C1 segment of cervical spinal cord (tissue), 14 donors: ENCODE measurements around the gene DNMT3L.

ENCODE experiments used
- DNase-seq, 14 donors: peaks; one replicate each; lab custom pipeline; 2025; lab: John Stamatoyannopoulos, UW

The DNMT3L gene

GRCh38 chr21:44261675-44262295 lies at the start of gene DNMT3L:
Gene DNMT3L, minus strand, starts transcription at chr21:44261897. Its CDS starts 638 bp downstream, at chr21:44261259.
- DNase-seq, result no peak

DNA sequence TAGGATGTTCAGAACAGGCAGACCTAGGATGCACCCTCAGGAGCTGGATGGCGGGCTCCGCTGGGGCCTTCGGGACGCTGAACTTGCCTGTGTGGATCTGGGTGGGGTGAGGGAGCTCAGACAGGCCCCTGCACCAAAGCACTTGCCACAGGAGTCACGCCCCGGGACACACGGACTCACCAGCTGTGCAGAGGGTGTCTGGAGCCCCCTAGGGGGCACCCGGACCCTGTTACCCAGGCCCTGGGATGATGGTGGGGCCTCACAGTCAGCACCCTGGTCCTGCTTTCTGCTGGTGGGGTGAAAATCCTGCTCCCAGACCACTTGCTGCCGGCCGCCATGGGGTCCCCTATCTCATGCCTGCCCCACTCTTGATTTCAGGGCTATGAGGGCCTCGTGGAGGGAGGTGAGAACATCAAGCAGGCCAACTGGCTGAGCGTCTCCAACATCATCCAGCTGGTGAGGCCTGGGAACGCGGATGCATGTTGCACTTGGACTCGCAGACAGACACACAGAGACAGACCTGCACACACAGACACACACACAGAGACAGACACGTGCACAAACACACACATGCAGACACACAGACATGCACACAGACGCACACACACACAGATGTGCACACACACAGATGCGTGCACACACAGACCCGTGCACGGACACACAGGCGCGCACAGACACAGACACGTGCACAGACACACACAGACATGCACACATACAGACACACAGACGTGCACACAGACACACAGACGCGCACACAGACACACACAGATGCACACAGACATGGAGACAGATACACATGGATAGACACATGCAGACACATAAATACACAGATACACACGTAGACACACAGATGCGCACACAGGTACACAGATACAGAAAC lies 49.2 kb upstream of the DNMT3L start:
- DNase-seq, result no peak

DNA sequence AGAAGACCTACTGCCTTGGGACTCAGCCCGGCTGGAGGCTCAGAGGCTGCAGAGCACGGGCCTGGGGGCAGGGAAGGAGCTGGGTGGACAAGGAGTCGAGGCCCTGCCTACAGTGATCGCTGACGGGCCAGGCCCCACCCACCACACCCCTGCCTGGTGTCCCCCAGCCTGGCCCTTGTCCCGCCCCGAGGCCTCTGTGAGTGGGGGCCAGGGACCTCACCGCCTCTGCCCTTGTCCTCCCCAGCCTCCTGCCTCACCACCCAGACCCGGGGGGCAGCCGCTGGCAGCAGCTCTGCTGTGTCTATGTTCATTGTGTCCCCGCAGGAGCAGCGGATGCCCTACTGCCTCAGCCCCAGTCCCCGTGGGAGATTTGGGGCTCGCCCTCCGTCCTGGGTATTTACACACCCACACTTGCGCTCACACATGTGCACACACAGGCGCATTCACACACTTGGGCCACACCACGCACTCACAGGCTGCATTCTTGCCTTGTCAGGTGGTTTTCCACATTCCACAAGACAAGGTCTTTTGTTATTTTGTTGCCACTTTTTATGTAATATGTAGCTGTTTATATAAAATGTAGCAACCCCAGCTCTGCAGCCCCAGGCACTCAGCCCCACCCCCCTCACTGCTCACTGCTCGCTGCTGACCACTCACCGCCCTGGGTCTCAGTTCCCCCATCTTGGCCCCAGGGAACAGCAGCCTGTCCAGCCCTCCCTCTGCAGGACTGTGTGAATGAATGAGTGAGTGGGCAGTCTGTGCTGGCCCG lies 45.4 kb upstream of the DNMT3L start:
- DNase-seq, result no peak

- peak in 2 of 14 donors; percentile 18 to 21 for DNase-seq
These were observed 44.0 kb upstream of the DNMT3L start for GRCh38 chr21:44305691-44306090.

GRCh38 chr21:44304877-44305293 lies 43.2 kb upstream of the DNMT3L start:
- DNase-seq, result peak in 9 of 14 donors; percentile 25 to 77 (median 35)

DNA sequence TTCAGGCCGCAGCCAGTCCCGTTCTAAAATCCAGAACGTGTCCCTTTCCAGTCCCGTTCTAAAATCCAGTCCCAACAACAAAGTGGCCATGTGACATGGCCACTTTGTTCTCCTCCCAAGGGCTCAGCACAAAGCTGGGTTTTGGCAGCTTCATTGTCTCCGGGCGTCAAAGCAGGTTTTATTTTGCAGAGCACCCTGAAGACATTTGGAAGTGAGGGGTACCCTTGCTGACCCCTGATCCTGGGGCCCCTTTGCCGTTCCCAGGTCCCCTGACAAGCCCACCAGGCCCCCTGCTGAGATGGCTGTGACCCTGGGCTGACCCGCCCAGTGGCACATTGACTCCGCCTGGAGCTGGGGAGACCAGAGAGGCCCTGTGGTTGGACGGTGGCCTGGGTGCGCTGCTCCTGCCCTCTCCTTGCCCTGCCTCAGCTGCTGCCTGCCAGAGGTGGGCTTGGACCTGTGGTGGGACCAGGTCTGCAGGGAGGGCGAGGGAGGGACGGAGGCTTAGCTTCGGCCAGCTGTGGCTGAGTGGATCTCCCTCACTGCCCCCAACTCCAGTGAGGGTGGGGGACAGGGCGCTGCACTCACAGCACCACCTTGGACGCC lies 42.4 kb upstream of the DNMT3L start:
- peak in 8 of 14 donors; percentile 23 to 66 (median 50) for DNase-seq

DNA sequence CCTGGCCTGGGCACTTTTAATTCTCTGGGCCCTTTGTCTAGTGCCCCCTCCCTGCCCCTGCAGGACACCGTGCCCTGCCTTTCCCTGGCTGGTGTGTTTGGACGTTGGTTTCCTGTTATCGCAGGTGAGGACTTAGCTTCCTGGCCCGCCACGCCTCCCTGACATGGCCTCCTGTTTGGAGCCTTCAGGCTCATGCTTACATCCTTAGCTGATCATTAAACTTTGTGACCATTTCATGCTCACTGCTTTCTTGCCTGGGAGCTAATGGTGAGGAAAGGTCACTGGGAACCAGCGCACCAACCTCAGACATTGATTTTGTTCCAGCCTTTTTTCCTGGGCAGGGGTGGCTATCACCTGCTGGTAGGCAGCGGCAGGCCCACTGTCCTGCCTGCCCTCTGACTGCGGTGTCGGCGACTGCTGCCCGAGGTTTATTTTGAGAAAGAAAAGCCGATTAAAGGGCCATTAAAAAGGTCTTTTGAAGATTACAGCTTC lies 41.8 kb upstream of the DNMT3L start:
- DNase-seq, result peak in 1 of 14 donors; percentile 41

GRCh38 chr21:44302573-44303401 lies 41.1 kb upstream of the DNMT3L start:
- DNase-seq, result peak in 1 of 14 donors; percentile 13

- DNase-seq, result no peak
These were observed 40.3 kb upstream of the DNMT3L start for GRCh38 chr21:44301961-44302406.

DNA sequence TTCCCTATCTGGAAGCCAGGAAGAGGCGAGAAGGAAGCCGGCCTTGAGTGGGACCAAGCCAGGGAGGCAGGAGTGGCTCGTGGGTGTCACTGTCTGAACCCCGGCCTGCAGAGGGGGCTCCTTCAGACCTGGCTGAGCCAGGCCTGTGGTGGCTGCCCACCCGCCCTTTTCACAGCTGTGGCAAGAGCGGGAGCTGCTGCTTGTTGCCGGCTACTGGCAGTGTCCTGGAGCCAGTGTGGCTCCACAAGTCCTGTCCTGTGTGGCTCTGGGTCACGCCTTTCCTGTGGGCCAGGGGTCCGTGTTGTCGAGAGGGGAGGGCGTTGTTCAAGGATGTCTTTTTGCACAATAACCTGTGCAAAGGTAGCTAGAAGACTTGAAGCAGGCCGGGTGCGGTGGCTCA lies 39.4 kb upstream of the DNMT3L start:
- DNase-seq, result no peak

- peak in 10 of 14 donors; percentile 19 to 79 (median 55) for DNase-seq
These were observed 38.7 kb upstream of the DNMT3L start for GRCh38 chr21:44300262-44300959.

DNA sequence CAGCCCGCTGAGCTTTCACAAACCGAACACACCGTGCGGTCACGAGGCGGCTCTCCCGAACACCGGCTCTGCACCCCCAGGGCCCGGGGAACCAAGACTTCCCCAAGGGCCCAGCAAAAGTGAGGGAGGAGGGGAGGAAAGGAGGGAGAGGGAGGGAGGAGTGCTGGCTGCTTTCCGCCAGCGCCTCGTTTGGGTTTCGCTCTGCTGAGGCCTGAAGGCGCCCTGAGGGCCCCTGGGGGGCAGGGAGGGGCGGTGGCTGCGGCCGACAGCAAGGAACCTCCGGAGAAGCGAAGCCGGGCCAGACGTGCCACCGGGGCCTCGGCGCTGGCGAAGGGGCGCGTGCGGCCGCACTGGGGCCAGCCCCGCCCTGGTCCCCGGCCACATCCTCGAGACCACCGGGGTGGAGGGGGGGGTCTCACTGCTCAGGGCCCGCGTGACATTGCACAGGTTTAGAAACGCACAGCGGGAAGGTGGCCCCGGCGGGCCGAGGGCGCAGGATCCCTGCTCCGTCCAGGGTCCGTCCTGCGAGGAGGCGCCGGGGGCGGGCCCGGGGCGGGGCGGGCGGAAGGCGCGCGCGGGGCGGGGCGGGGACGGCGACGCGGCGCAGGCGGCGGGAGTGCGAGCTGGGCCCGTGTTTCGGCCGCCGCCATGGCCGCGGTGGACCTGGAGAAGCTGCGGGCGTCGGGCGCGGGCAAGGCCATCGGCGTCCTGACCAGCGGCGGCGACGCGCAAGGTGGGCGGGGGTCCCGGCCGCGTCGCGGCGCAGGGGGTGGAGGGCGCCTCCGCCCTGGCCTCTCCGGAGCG lies 38.0 kb upstream of the DNMT3L start, which contains the start of gene PFKL:
Gene PFKL (plus strand): TSS at position 596 of the 804 bp plus-strand sequence. CDS start 53 bp downstream, at position 649.
- DNase-seq, result peak in 10 of 14 donors; percentile 45 to 81 (median 58)

DNA sequence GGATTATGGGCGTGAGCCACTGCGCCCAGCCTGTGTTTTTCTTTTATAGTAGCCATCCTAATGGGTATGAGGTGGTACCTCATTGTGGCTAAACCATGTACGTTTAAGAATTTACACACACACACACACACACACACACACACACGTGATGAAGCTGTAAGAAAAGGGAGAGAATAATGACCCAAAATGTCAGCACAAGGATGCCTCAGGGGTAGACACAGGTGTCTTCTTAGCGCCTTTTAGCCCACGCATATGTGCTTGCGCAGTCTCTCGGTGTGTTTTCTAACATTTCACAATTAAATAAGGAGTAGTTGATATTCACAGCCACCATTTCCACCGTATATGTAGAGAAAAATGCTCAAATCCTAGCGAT lies 37.4 kb upstream of the DNMT3L start:
- DNase-seq, result no peak

DNA sequence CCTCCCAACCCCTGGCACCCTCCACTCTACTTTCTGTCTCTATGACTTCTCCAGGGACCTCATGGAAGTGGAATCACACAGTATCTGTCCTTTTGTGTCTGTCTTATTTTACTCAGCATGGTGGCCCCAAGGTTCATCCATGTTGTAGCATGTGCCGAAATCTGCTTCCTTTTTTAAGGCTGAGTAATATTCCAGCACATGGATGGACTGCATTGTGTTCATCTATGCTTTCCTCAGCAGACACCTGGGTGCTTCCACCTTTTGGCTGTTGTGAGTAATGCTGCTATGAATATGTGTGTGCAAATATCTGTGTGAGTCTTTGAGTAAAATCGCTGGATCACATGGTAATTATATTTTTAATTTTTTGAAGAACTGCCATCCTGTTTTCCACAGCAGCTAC lies 36.6 kb upstream of the DNMT3L start:
- no peak for DNase-seq

GRCh38 chr21:44297525-44298290 lies 36.0 kb upstream of the DNMT3L start:
- peak in 13 of 14 donors; percentile 14 to 82 (median 68) for DNase-seq

GRCh38 chr21:44296916-44297315 lies 35.2 kb upstream of the DNMT3L start:
- DNase-seq, result no peak

DNA sequence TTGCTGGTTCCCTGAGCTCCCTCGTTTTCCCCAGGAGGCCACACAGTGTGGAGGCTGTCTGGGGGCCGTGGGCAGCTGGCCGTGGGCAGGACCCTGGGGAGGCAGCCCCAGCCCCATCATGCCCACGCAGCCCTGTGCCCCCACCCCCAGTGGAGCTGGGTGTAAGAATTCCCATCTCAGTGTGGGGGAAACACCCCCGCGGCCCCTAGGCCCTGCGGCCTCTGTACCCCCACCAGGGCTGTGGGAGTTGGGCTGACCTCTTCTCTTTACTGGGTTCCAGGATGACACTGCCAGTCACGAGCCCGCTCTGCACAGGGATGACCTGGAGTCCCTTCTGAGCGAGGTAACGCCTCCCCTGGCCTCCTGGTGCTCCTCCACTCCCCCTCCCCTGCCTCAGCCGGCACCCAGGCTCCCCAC lies 34.4 kb upstream of the DNMT3L start:
- no peak for DNase-seq

DNA sequence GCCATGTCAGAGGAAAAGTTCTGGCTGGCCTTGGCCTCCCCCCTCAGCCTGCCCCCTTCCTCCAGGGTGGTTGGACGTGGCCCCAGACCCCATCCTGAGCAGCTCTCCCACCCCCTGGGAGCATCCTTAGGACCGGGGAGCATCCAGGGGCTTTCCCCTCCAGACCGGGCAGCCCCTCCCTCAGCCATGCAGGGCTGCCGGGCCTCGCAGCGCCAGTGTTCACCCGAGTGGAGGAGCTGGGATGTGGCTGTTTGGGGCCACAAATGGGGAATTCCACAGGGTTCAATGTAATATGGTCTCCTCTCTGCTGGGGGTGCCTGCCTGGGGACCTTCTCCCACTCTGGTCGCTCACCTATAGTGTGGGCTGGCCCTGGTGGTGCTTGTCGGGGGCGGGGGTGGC lies 33.9 kb upstream of the DNMT3L start:
- no peak for DNase-seq
